ENCODE measurements around the gene PARG. TPM values are rescaled to one million over a fixed set of nuclear protein-coding genes. Genes with fewer than 3 reads are reported as not detected.
"Not testable (repeated sequence)": the region's sequence is repeated elsewhere in the genome, so short reads cannot be mapped to it uniquely, and the experiment has no call there.

The PARG gene
- total RNA-seq, 1 experiment from 2014 or later: 23.1 TPM

DNA sequence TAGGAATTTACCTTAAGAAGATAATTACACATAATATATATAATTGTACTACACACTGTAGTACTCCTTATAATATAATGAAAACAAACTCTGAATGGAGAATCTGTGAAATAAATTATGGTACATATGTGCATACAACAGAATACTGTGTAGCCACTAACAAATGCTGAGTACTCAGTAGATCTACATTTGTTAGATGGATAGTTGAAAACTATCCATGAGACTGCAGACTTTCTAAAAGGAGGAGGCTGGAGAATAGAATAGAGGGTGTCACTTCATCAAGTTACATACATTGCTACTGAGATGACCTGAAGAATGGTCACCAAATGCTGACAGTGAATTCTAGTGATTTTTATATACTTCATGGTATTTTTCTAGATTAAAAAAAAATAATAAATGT is 111.0 kb downstream of the PARG start:
- no peak for DNase-seq (ENCODE audit: low read depth)

DNA sequence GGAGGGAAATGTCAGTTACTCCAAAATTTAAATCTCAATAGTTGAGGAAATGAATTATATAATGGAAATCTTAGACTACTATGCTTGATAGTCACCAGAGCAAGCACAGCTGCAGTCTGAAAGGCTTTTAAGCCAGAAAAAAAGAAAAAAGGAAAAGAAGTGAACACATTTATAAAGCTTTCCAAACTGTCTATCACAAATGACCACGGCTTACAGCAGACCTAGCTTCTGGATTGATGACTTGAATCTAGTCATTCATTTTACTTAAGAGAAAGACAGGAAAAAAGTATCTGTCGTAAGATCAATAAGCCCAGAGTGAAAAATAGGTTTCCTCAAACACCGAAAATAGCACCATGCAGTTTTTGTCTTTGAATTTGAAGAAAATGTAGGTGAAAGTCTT is 111.8 kb downstream of the PARG start:
- DNase-seq (ENCODE audit: low read depth): no peak

DNA sequence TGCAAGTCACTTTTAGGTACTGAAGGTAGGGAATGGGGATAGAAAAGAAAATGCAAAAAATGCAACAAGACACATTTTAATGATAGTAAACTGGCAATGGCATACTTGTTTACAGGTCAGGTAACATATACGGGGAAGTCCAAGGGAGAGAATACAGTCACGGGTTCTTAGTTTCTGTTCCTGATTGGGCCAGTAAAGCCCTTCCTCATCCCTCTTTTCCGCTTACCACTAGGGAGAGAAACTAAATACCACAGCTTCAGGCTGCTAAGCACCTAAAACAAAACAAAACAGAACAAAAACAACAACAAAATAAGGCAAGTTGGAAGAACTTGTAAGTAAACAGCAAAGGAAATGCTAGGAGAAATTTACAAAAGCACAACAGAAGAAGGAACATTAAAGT is 114.5 kb downstream of the PARG start:
- no peak for DNase-seq (ENCODE audit: low read depth)

GRCh38 chr10:49819234-49819958 is 122.4 kb downstream of the PARG start:
- DNase-seq (ENCODE audit: low read depth): no peak

GRCh38 chr10:49817845-49818244 is 124.0 kb downstream of the PARG start:
- DNase-seq (ENCODE audit: low read depth): peak; percentile 1

DNA sequence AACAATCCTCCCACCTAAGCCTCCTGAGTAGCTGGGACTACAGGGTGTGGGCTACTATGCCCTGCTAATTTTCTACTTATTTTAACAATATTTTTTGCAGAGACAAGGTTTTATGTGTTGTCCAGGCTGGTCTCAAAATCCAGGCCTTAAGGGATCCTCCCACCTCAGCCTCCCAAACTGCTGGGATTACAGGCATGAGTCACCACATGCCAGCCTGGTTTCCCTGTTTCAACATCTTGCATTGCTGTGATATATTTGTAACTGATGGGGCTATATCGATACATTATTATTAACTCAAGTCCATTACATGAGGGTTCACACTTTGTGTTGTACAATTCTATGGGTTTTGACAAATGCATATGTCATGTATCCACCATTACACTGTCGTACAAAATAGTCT is 137.8 kb downstream of the PARG start:
- no peak for DNase-seq (ENCODE audit: low read depth)

GRCh38 chr10:49798275-49798674 is 143.6 kb downstream of the PARG start:
- no peak for DNase-seq (ENCODE audit: low read depth)

DNA sequence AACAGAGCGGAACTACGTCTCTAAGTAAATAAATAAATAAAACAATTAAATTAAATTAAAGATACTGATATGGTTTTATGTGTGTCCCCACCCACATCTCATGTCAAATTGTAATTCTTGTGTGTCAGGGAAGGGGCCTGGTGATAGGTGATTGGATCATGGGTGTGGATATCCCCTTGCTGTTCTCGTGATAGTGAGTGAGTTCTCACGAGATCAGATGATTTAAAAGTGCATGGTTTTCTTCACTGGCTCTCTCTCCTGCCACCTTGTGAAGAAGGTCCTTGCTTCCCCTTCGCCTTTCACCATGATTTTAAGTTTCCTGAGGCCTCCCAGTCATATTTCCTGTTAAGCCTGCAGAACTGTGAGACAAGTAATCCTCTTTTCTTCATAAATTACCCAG is 150.7 kb downstream of the PARG start:
- no peak for DNase-seq (ENCODE audit: low read depth)

DNA sequence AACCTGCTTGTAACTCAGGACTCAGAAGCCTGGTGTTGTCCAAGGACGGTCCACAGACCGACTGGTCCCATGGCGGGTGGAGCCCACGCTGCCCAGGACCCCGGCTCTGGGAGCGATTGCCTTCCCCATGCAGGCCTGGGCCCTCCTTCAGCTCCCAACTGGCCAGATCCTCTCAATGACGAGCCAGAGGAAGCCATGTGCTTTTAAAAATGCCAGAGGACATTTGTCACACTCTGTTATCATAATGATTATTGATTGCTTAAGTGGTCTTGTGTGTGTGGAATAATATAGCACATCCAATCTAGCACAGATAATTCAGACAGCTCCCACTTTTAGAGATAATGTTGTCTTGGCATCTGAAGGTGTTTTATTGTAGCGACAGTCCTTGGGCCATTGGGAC is 157.1 kb downstream of the PARG start:
- DNase-seq (ENCODE audit: low read depth): no peak

- DNase-seq (ENCODE audit: low read depth): no peak
Observed at GRCh38 chr10:49783645-49784044, 158.2 kb downstream of the PARG start.

DNA sequence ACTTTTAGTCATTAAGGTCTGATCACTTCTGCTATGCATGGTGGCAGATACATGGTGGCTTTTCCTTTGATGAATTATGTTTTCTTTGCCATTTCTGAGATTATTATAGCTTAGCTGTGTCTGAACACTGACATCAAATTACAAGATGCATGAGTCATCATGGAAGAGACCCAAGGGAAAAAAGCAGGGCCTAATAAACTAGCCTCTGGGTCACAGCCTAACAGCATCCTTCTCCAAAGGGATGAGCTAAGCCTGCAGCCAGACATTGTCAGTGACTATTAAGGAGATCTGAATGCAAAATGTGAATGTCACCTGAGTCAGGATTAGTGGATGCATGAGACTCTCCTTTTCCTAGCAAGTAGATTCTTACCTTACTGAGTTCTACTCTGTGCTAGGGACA is 160.6 kb downstream of the PARG start:
- peak; percentile 42 for DNase-seq (ENCODE audit: low read depth)

- no peak for DNase-seq (ENCODE audit: low read depth)
Observed at GRCh38 chr10:49778197-49778596, 163.6 kb downstream of the PARG start.

DNA sequence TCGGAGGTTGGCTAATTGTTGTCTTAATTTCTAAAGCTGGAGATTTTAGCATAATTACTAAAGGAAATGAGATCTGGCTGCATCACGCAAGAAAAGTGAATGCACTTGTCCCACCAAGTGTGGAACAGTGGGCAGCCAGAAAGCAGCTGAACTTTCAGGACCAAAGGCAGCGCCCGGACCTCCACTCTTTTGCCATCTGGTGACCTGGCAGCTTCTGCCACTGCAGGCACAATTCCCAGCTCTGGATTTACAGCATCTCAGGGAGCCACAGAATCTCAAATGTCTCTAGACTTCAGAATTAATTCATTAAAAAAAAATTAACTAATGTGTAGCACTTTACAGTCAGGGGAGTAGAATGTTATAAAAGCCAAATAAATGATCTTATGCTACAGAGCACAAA is 165.0 kb downstream of the PARG start:
- no peak for DNase-seq (ENCODE audit: low read depth)

DNA sequence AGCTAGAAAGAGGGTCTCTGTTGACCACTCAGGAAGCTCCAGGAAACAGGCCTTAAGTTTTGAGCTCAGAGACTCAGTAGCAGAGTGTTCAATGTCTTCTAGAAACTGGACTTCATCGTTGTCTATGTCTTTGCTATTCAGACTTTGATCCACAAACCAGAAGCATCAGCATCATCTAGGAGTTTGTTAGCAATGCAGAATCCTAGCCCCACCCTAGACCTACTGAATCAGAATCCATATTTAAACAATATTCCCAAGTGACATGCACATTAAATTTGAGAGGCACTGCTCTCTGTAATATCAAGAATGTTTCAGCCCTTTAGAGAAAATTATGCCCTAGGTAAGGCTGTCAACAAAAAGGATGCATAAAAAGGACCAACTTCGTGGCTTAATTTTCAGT is 166.8 kb downstream of the PARG start:
- no peak for DNase-seq (ENCODE audit: low read depth)

DNA sequence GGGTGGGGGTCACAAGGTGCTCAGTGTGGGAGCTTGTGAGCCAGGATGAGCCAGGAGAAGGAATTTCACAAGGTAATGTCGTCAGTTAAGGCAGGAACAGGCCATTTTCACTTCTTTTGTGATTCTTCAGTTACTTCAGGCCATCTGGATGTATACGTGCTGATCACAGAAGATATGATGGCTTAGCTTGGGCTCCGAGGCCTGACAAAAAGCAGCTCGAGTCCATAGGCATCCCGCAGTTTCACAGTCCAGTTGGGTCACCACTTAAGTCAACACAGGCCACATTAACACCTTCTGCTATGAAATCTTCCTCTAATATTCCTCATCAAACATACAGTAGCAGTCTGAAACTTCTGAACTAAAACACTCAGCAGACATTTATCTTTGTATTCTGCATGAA is 168.9 kb downstream of the PARG start:
- not testable (repeated sequence) for DNase-seq (ENCODE audit: low read depth)

DNA sequence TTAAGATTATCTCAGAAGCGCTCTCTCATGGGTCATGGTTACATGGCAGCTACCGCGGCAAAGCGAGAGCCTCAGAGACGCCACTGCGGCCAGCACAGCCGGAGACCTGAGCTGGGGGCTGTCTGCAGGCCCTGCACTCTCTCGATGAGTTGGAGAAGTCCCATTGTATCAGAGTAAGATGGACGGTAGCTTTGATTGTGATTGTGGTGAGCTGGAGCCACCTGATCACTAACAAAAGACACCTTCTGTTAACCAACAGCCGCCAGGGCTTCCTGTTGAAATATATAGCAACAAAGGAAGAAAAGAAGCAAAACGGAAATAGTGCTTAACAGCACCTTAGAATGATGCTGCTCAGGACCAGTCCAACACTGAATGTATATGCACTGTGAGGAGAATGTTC is 170.8 kb downstream of the PARG start:
- DNase-seq (ENCODE audit: low read depth): not testable (repeated sequence)

- DNase-seq (ENCODE audit: low read depth): no peak
Observed at GRCh38 chr10:49769692-49770091, 172.1 kb downstream of the PARG start.

DNA sequence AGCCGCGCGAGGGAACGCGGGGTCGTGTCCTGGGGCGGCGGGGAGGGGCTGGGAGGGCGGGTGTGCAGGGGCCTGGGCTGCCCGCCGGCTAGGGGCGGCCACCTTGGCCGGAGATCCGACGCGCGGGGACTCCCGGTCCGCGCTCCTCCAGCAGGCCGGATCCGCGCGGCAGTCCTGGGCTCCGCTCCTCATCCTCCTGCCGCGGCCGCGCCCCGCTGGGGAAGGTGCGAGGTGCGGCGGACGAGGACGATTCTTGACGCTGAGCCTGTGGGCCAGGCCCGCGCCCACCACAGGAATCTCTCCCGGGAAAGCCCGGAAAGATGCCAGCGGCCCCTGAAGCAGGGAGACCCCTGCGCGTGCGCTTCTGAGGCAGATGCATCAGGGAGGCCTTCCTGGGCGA is 173.1 kb downstream of the PARG start:
- no peak for DNase-seq (ENCODE audit: low read depth)

DNA sequence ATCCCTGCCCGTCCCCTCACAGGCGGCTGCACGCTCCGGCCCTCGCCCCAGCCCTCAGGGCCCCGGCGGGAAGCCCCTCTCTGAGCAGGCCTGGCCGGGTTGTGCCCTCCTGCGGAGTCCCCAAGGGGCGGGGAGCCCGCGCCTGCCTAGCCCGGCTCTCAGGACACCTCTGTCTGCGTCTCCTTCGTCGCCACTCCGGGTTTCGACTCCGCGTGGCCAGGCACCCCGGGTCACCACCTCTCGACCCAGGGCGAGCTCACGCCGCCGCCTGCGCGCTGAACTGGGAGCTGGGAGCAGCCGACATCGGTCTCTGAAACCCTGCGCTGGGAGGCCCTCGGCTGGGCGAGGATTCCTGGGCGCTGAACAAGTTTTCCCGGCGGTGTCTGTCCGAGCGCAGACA is 173.5 kb downstream of the PARG start:
- no peak for DNase-seq (ENCODE audit: low read depth)

Other genes starting within 250 kb of the PARG start
- gene OGDHL, start 179.7 kb downstream of the PARG start, total RNA-seq (2014; rRNA removed): 0.06 TPM in 1 of 2 replicates, not detected in the other
- gene TIMM23B, start within 50 bp of the PARG start, total RNA-seq (2014; rRNA removed): 14.4 and 14.8 TPM in 2 replicates
- 4.8 and 5.6 TPM in 2 replicates for gene AGAP6, start 46.4 kb upstream of the PARG start, total RNA-seq (2014; rRNA removed)
- gene WASHC2A, start 125.9 kb upstream of the PARG start, total RNA-seq (2014; rRNA removed): 31.9 and 43.8 TPM in 2 replicates

Data from LHCN-M2 (cell line).